K562 (cell line): Measurements from ENCODE around the gene SEMA3A. TPM values are rescaled to one million over a fixed set of nuclear protein-coding genes. Genes with fewer than 3 reads are reported as not detected.
A peak's percentile ranks its signal among the peaks of the same experiment; 100 is the strongest.

ENCODE experiments used
- ATAC-seq: fragments of 200-7000 bp; cut with Tn5 transposase; 3 replicates; pipeline ENCODE4 v1.9.1; 2020; ENCODE audit warnings: moderate library complexity
- BruUV-seq: library from RNA; stranded (reverse); fragments of 400-500 nt; replicated peaks from 2 replicates; lab custom pipeline; 2021; lab: Mats Ljungman, UMichigan
- CTCF ChIA-PET: fragments of 300-600 bp; formaldehyde crosslinking; extraction: SDS; loops from one replicate; lab custom pipeline; 2021; ENCODE audit warnings: low intra/inter-chr PET ratio; lab: Yijun Ruan, JAX
- POLR2A ChIA-PET: fragments of 300-600, 350-650 bp; sonication (Branson Sonifier 250); formaldehyde crosslinking; extraction: SDS; loops from one replicate; lab custom pipeline; 2021; ENCODE audit warnings: antibody characterized with exemption, inconsistent platforms; lab: Yijun Ruan, JAX
- DNase-seq, 4 experiments: peaks; one replicate each; pipeline versions ENCODE4 v3.0.0 to v3.0.0-alpha.2; 2011 to 2018; ENCODE audit warnings: low spot score in 3 of 4, mixed read lengths in 3 of 4; ENCODE audit errors: extremely low read depth in 1 of 4
- FAIRE-seq: peaks from 2 replicates; lab custom pipeline; 2011; peaks lifted over from hg19 to GRCh38; lab: Jason Lieb, UNC
- H2AFZ ChIP-seq: 2 replicates; pipeline ENCODE4 v1.6.0; 2011; ENCODE audit warnings: low read depth, low read length, control low read depth, inconsistent platforms
- H3K27ac ChIP-seq: fragments of 200-600 bp; 3 replicates; pipeline ENCODE4 v1.8.0; 2011; ENCODE audit warnings: low read depth, mild to moderate bottlenecking, control low read depth, inconsistent platforms, low read length, moderate library complexity, mixed read lengths; ENCODE audit errors: extremely low read depth
- H3K27me3 ChIP-seq, 2 experiments: fragments of 300-600 bp in 1 of 2; 2 replicates in 1 of 2; 3 replicates in 1 of 2; pipeline versions ENCODE4 v1.6.0 to v1.8.0; 2011; ENCODE audit warnings: inconsistent platforms in 2 of 2, low read length in 2 of 2, mild to moderate bottlenecking in 1 of 2, mixed read lengths in 1 of 2, moderate library complexity in 1 of 2; ENCODE audit not compliant: control insufficient read depth in 2 of 2, insufficient read depth in 2 of 2
- H3K36me3 ChIP-seq: fragments of 300-600 bp; 3 replicates; pipeline ENCODE4 v1.8.0; 2011; ENCODE audit warnings: mild to moderate bottlenecking, low read length, inconsistent platforms; ENCODE audit not compliant: control insufficient read depth, insufficient read depth
- H3K4me1 ChIP-seq, 2 experiments: fragments of 200-600 bp in 1 of 2; replicated peaks in 1 of 2; 2 replicates in 1 of 2; 3 replicates in 1 of 2; pipeline versions ENCODE4 v1.5.1 to v1.8.0; 2011; ENCODE audit warnings: inconsistent platforms in 2 of 2, low read length in 2 of 2, mild to moderate bottlenecking in 1 of 2, mixed read lengths in 1 of 2, moderate library complexity in 1 of 2; ENCODE audit not compliant: control insufficient read depth in 2 of 2, insufficient read depth in 2 of 2
- H3K4me2 ChIP-seq: 2 replicates; pipeline ENCODE4 v1.6.1; 2011; ENCODE audit warnings: low read length, control low read depth, inconsistent platforms, mixed read lengths; ENCODE audit not compliant: insufficient read depth
- H3K4me3 ChIP-seq: fragments of 200-600 bp; sonication (generic), shearing (Covaris generic); 2 replicates; pipeline ENCODE4 v1.5.1; 2016; ENCODE audit warnings: control low read depth, inconsistent platforms
- H3K79me2 ChIP-seq: fragments of 200-600 bp; 3 replicates; pipeline ENCODE4 v1.8.0; 2011; ENCODE audit warnings: low read length, inconsistent platforms; ENCODE audit not compliant: control insufficient read depth, insufficient read depth
- H3K9ac ChIP-seq, 2 experiments: 2 replicates each; pipeline versions ENCODE4 v1.6.0 to v1.6.1; 2011; ENCODE audit warnings: low read depth in 2 of 2, low read length in 2 of 2, control low read depth in 1 of 2, inconsistent platforms in 1 of 2, mild to moderate bottlenecking in 1 of 2, mixed read lengths in 1 of 2; ENCODE audit not compliant: insufficient read depth in 1 of 2
- H3K9me1 ChIP-seq: one replicate; pipeline ENCODE4 v1.6.0; 2011; ENCODE audit warnings: inconsistent platforms, mild to moderate bottlenecking, low read length, moderate library complexity; ENCODE audit not compliant: control insufficient read depth, insufficient read depth
- H3K9me3 ChIP-seq: replicated peaks from 2 replicates; pipeline ENCODE4 v1.5.1; 2011; ENCODE audit warnings: low read depth, low read length, inconsistent platforms; ENCODE audit not compliant: control insufficient read depth, insufficient read depth
- H4K20me1 ChIP-seq: replicated peaks from 2 replicates; pipeline ENCODE4 v1.6.1; 2011; ENCODE audit warnings: low read length, inconsistent platforms, mixed read lengths; ENCODE audit not compliant: control insufficient read depth, insufficient read depth
- CEBPB ChIP-seq: fragments of 450-650 bp; IDR thresholded peaks from 2 replicates; pipeline ENCODE4 v1.6.1; 2016; ENCODE audit warnings: missing genetic modification characterization, missing compliant biosample characterization
- CEBPG ChIP-seq, 3 experiments: fragments of 200-800 bp in 1 of 3; sonication (Bioruptor generic) in 1 of 3; sonication (generic) in 1 of 3; formaldehyde crosslinking in 1 of 3; IDR thresholded peaks in 2 of 3; conservative IDR thresholded peaks in 1 of 3; 2 replicates each; pipeline versions ENCODE4 v1.6.1 to v1.8.0; 2016 to 2022; ENCODE audit warnings: missing compliant biosample characterization in 2 of 3, missing genetic modification characterization in 2 of 3, mild to moderate bottlenecking in 1 of 3, missing genetic modification reagents in 1 of 3
- MTA2 ChIP-seq: fragments of 450-650 bp; IDR thresholded peaks from 2 replicates; pipeline ENCODE4 v1.6.1; 2016; ENCODE audit warnings: low read depth
- SIN3B ChIP-seq: fragments of 450-650 bp; IDR thresholded peaks from 2 replicates; pipeline ENCODE4 v1.6.1; 2017; ENCODE audit warnings: low read depth, mild to moderate bottlenecking, moderate library complexity
- XRCC5 ChIP-seq: fragments of 200-400 bp; formaldehyde crosslinking; IDR thresholded peaks from 2 replicates; pipeline ENCODE4 v1.6.1; 2017; ENCODE audit warnings: low read depth, mild to moderate bottlenecking, low read length
- WGBS: fragments of 100-300 bp; shearing (Covaris generic); methylation state at CpG from one replicate; pipeline ENCODE4 v1.1.6; 2016; ENCODE audit warnings: low coverage, mixed read lengths; ENCODE audit not compliant: insufficient coverage; ENCODE audit errors: missing lambda C conversion rate; 5-methylcytosine and 5-hydroxymethylcytosine counted together
- in situ Hi-C: fragments of 300-500 bp; cut with MboI; formaldehyde crosslinking; loops from 4 replicates; pipeline ENCODE4 v1.15.0; 2018; ENCODE audit warnings: inconsistent platforms, mixed read lengths
- intact Hi-C: fragments of 100-400 bp; cut with micrococcal nuclease; formaldehyde crosslinking; loops from 2 replicates; pipeline ENCODE4 v1.14.2; 2022
- polyA plus RNA-seq, 8 experiments: library from polyadenylated mRNA; depleted of rRNA in 4 of 8; stranded (reverse) in 5 of 8; unstranded in 3 of 8; fragments of >200 nt; fragmentation: Nextera tagmentation in 2 of 8; fragmentation: Illumina TruSeq in 1 of 8; extraction: Ambion mirVana in 2 of 8; extraction: Trizol in 1 of 8; gene quantifications; 2 replicates each; pipeline versions ENCODE4 v1.2.1 to v1.2.3, GENCODE V29; 2011 to 2014; ENCODE audit warnings: inconsistent platforms in 1 of 8, missing spikeins in 1 of 8
- total RNA-seq, 7 experiments: library from RNA; depleted of rRNA in 6 of 7; stranded (reverse); fragments of >200 nt in 6 of 7; fragmentation: Illumina TruSeq in 2 of 7; extraction: Trizol in 2 of 7; gene quantifications; 2 replicates each; pipeline versions ENCODE4 v1.2.1 to v1.2.3, GENCODE V29; 2011 to 2021; ENCODE audit warnings: low replicate concordance in 1 of 7
- TF ChIP-seq, protein P1 (sequence below): fragments of 250-450 bp; sonication (Bioruptor Pico); IDR thresholded peaks from 2 replicates; pipeline ENCODE4 v1.5.0; 2020; ENCODE audit warnings: mild to moderate bottlenecking

SEMA3A gene
- total and polyA plus RNA-seq, 9 of the 15 experiments (the other 6 are each of a cell fraction or from before 2014, with no cell fraction given), result 0.36 to 3.0 (median 1.1) TPM

DNA sequence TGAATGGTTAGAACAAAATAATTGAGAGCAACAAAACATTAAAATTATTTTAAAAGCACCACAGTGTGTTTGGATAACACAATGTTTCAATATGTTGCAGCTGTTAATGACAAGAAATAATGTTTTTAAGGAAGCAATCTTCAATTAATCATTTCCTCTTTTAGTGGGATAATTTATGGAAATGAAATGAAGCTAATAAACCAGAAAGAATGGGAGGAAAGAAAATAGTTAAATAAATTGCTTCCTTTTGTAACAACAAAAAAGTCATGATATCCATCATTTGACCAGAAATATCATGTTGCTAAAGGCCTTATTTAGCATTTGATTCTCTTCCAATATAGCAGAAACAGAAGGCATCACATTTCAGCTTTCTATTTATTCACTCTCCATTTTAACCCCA lies 224.5 kb downstream of the SEMA3A start (continued):
- TF ChIP-seq XRCC5, result no peak

DNA sequence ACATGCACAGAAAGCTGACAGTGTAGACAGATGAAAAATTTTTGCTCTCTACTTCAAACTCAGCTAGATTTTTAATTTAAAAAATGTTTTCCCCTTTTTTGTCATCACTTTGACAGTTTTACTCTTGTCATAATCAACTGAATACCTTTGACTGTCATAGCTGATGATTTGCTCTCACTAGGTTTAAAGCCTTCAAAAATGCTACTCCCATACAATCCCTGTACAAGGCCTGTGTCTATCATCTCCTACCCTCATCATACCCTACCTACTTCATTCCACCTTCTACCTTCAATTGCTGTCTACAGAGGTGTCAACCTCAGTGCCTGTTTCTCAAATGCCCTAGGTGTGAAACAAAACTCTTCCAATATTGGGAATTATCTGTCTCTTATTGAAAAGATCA lies 230.3 kb downstream of the SEMA3A start:
- ATAC-seq, result no peak
- ChIA-PET CTCF (no interaction called here), POLR2A (no interaction called here)

DNA sequence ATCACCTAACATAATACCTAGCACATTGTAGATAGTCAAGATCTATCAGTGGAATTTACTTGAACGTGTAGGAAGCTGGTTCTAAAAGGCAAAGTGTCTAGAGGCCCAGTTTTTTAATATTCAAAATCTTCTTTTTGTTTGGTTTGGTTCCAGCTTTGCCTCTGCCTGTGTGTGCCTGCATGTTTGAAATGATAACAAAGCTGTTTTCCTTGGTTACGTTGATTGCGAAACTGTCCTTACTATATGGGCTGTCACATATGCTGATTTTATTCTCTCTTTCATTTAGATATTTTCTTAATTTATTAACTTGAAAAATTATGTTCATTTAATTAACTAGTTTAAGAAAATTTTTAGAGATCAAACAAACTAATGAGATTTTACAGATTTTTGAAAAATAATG lies 237.3 kb downstream of the SEMA3A start:
- FAIRE-seq (no peak), ATAC-seq (no peak), DNase-seq (no peak)
- no peak for TF ChIP-seq MTA2
- TF ChIP-seq, protein P1, sequence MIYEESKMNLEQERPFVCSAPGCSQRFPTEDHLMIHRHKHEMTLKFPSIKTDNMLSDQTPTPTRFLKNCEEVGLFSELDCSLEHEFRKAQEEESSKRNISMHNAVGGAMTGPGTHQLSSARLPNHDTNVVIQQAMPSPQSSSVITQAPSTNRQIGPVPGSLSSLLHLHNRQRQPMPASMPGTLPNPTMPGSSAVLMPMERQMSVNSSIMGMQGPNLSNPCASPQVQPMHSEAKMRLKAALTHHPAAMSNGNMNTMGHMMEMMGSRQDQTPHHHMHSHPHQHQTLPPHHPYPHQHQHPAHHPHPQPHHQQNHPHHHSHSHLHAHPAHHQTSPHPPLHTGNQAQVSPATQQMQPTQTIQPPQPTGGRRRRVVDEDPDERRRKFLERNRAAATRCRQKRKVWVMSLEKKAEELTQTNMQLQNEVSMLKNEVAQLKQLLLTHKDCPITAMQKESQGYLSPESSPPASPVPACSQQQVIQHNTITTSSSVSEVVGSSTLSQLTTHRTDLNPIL, result no peak
- TF ChIP-seq CEBPB (tag), result peak; percentile 71
- no peak for TF ChIP-seq CEBPG (CRISPR knock-in tag; IDR thresholded peaks at IDR 0.05)
- peak; percentile 61 to 63 for TF ChIP-seq CEBPG (tag; conservative IDR thresholded peaks at IDR 0.05 in 1 of 2, IDR thresholded peaks at IDR 0.05 in 1 of 2)
- Histone ChIP-seq H3K4me3 (no peak overlapping the region), H4K20me1 (no peaks in the 10 kb centered on the region), H3K27ac (no peak overlapping the region), H3K9ac (no peak overlapping the region), H3K36me3 (no peaks in the 10 kb centered on the region), H2AFZ (no peak overlapping the region), H3K27me3 (no peaks in the 10 kb centered on the region), H3K79me2 (no peaks in the 10 kb centered on the region), H3K9me1 (no peaks in the 10 kb centered on the region), H3K4me1 (no peaks in the 10 kb centered on the region), H3K4me2 (no peak overlapping the region), H3K9me3 (no peaks in the 10 kb centered on the region)
- CTCF ChIA-PET, result no interaction called here
- intact Hi-C loops (no loop called here), in situ Hi-C loops (no loop called here)
- POLR2A ChIA-PET, result no interaction called here
- WGBS, result 2% methylated on average over 3 of the region's 3 CpGs
- no TSS peak for BruUV-seq

More for the DNA sequence above, 230.3 kb downstream of the SEMA3A start:
- H3K9ac ChIP-seq, result no peak overlapping the region
- TF ChIP-seq SIN3B, result no peak
- TF ChIP-seq, all 486 proteins: peak for 0
- Histone ChIP-seq H3K27me3 (no peaks in the 10 kb centered on the region), H3K4me2 (no peak overlapping the region), H3K4me1 (no peaks in the 10 kb centered on the region), H4K20me1 (no peaks in the 10 kb centered on the region), H2AFZ (no peak overlapping the region), H3K36me3 (no peaks in the 10 kb centered on the region), H3K79me2 (no peaks in the 10 kb centered on the region), H3K9me1 (no peaks in the 10 kb centered on the region), H3K9me3 (no peaks in the 10 kb centered on the region), H3K27ac (no peak overlapping the region), H3K4me3 (no peak overlapping the region)
- BruUV-seq, result no TSS peak
- FAIRE-seq (no peak), DNase-seq (no peak)
- in situ Hi-C loops (no loop called here), intact Hi-C loops (no loop called here)
